WI38 (cell line): ENCODE results near the gene ZNF784.
A peak's percentile ranks its signal among the peaks of the same experiment; 100 is the strongest.

Experiments used
- H3K4me3 ChIP-seq: 2 replicates; pipeline ENCODE4 v1.5.1; 2011; ENCODE audit warnings: low read depth, mild to moderate bottlenecking, control low read depth, low read length
- CTCF ChIP-seq: IDR thresholded peaks from 2 replicates; pipeline ENCODE4 v1.5.1; 2012; ENCODE audit warnings: low read depth, mild to moderate bottlenecking, control low read depth, low read length

ZNF784 gene

GRCh38 chr19:55636723-55637122, 12.4 kb upstream of the ZNF784 start:
- no peak for TF ChIP-seq CTCF
- H3K4me3 ChIP-seq, result no peak overlapping the region

GRCh38 chr19:55635856-55636440, 11.6 kb upstream of the ZNF784 start:
- no peak for TF ChIP-seq CTCF
- peak overlapping the region; percentile 100 for H3K4me3 ChIP-seq

- peak overlapping the region; percentile 100 for H3K4me3 ChIP-seq
- no peak for TF ChIP-seq CTCF
These were observed 11.0 kb upstream of the ZNF784 start for GRCh38 chr19:55635334-55635717.

- no peak for TF ChIP-seq CTCF
- H3K4me3 ChIP-seq, result no peak overlapping the region
These were observed 9.5 kb upstream of the ZNF784 start for GRCh38 chr19:55633861-55634260.

GRCh38 chr19:55632463-55632834, 8.1 kb upstream of the ZNF784 start:
- peak; percentile 70 for TF ChIP-seq CTCF
- no peak overlapping the region for H3K4me3 ChIP-seq

GRCh38 chr19:55626350-55626749, 2.0 kb upstream of the ZNF784 start:
- TF ChIP-seq CTCF, result no peak
- no peak overlapping the region for H3K4me3 ChIP-seq

- peak overlapping the region; percentile 62 for H3K4me3 ChIP-seq
- no peak for TF ChIP-seq CTCF
These were observed 599 bp upstream of the ZNF784 start for GRCh38 chr19:55625004-55625326.
